Parathyroid adenoma (tissue), 2 donors: ENCODE measurements around the gene LMX1A.
A peak's percentile ranks its signal among the peaks of the same experiment; 100 is the strongest.

ENCODE experiments used
- H2AFZ ChIP-seq: fragments of 300-600 bp; sonication (generic); one replicate; pipeline ENCODE4 v1.7.0; 2017; ENCODE audit warnings: antibody characterized with exemption, mild to moderate bottlenecking
- H3K27ac ChIP-seq: fragments of 300-600 bp; sonication (generic); one replicate; pipeline ENCODE4 v1.7.0; 2017
- H3K27me3 ChIP-seq: fragments of 300-600 bp; sonication (generic); one replicate; pipeline ENCODE4 v1.7.0; 2017; ENCODE audit warnings: low read length; ENCODE audit not compliant: control insufficient read depth, insufficient read depth
- H3K36me3 ChIP-seq: fragments of 300-600 bp; sonication (generic); one replicate; pipeline ENCODE4 v1.7.0; 2017; ENCODE audit warnings: low read length; ENCODE audit not compliant: control insufficient read depth, insufficient read depth
- H3K4me1 ChIP-seq: fragments of 300-600 bp; sonication (generic); one replicate; pipeline ENCODE4 v1.7.0; 2017; ENCODE audit warnings: control low read depth
- H3K4me2 ChIP-seq: fragments of 300-600 bp; sonication (generic); one replicate; pipeline ENCODE4 v1.7.0; 2017; ENCODE audit warnings: low read length
- H3K4me3 ChIP-seq: fragments of 300-600 bp; sonication (generic); one replicate; pipeline ENCODE4 v1.7.0; 2017; ENCODE audit warnings: low read depth, low read length
- H3K79me2 ChIP-seq: fragments of 300-600 bp; sonication (generic); one replicate; pipeline ENCODE4 v1.7.0; 2017; ENCODE audit warnings: control low read depth
- H3K9ac ChIP-seq: fragments of 300-600 bp; sonication (generic); one replicate; pipeline ENCODE4 v1.7.0; 2017; ENCODE audit warnings: mild to moderate bottlenecking
- H3K9me3 ChIP-seq: fragments of 300-600 bp; sonication (generic); one replicate; pipeline ENCODE4 v1.7.0; 2017; ENCODE audit warnings: low read length; ENCODE audit not compliant: control insufficient read depth
- CTCF ChIP-seq: fragments of 300-600 bp; sonication (generic); IDR thresholded peaks from one replicate; pipeline ENCODE4 v1.7.0; 2017; ENCODE audit warnings: antibody characterized with exemption, mild to moderate bottlenecking
- donor health status: primary hyperparathyroidism.

The LMX1A gene

GRCh38 chr1:165259706-165260428, 96.6 kb downstream of the LMX1A start:
- H3K27ac ChIP-seq = no peak overlapping the region
- no peaks in the 10 kb centered on the region for H3K4me1 ChIP-seq
- no peaks in the 10 kb centered on the region for H3K79me2 ChIP-seq
- no peak overlapping the region for H3K4me2 ChIP-seq
- no peaks in the 10 kb centered on the region for H3K9me3 ChIP-seq
- TF ChIP-seq CTCF = no peak
- no peaks in the 10 kb centered on the region for H3K27me3 ChIP-seq
- H3K36me3 ChIP-seq = no peaks in the 10 kb centered on the region
- no peak overlapping the region for H3K4me3 ChIP-seq
- H2AFZ ChIP-seq = no peak overlapping the region
- no peak overlapping the region for H3K9ac ChIP-seq

- no peaks in the 10 kb centered on the region for H3K9me3 ChIP-seq
- no peaks in the 10 kb centered on the region for H3K4me1 ChIP-seq
- TF ChIP-seq CTCF = no peak
- H3K4me2 ChIP-seq = no peak overlapping the region
- no peak overlapping the region for H3K4me3 ChIP-seq
- H3K27me3 ChIP-seq = no peaks in the 10 kb centered on the region
- H3K79me2 ChIP-seq = no peaks in the 10 kb centered on the region
- H3K27ac ChIP-seq = no peak overlapping the region
- H3K36me3 ChIP-seq = no peaks in the 10 kb centered on the region
- no peak overlapping the region for H2AFZ ChIP-seq
- H3K9ac ChIP-seq = no peak overlapping the region
Observed at GRCh38 chr1:165259236-165259635, 97.3 kb downstream of the LMX1A start.

- Histone ChIP-seq H3K27ac (no peak overlapping the region), H3K9ac (no peak overlapping the region), H3K36me3 (no peaks in the 10 kb centered on the region), H3K4me2 (no peak overlapping the region), H3K4me1 (no peaks in the 10 kb centered on the region), H2AFZ (no peak overlapping the region), H3K4me3 (no peak overlapping the region), H3K9me3 (no peaks in the 10 kb centered on the region), H3K27me3 (no peaks in the 10 kb centered on the region), H3K79me2 (no peaks in the 10 kb centered on the region)
- TF ChIP-seq CTCF = peak; percentile 75
Observed at GRCh38 chr1:165257969-165258459, 98.5 kb downstream of the LMX1A start.

GRCh38 chr1:165254896-165255625, 101.5 kb downstream of the LMX1A start:
- Histone ChIP-seq H3K36me3 (no peaks in the 10 kb centered on the region), H3K9me3 (no peaks in the 10 kb centered on the region), H2AFZ (no peak overlapping the region), H3K4me2 (no peak overlapping the region), H3K4me1 (no peaks in the 10 kb centered on the region), H3K79me2 (no peaks in the 10 kb centered on the region), H3K27me3 (no peaks in the 10 kb centered on the region), H3K4me3 (no peak overlapping the region), H3K27ac (no peak overlapping the region), H3K9ac (no peak overlapping the region)
- TF ChIP-seq CTCF = no peak
